Measurements from ENCODE around the gene ZBTB20. TPM values are rescaled to one million over a fixed set of nuclear protein-coding genes. Genes with fewer than 3 reads are reported as not detected.

ZBTB20 gene
- polyA plus RNA-seq, 3 donors, result 1.3 to 3.2 (median 2.0) TPM

DNA sequence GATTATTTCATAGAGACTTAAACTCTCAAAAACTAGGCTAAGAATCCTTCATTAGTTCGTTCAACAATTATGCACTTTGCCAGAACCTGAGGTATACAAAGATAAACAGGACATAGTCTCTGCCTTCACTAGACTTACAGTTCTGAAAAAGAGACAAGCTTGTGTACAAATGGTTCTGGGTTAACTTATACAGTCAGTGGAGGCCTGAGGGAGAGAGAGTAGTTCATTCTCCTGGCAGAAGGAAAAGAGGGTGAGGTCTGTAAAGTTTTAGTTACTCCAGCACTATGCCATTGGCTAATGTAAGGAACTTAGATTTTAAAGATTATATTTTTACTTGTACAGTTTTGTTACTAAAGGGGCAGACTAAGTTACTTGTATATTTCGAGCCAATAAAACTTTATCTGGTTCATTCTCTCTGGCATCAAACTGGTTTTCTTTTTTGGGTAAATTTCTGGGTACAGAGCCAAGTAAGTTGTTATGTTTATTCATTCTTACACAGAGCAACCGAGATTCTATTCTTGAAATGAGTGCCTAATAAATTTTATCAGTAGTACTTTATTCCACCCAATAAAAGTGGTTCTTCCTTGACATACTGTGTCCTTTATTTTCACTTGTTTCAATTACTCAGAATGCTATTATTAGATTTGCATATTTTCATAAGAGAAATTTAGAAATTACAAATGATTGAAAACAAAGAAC lies 574.6 kb downstream of the ZBTB20 start:
- H3K27me3 ChIP-seq (ENCODE audit: control insufficient read depth in 2 of 2, insufficient read depth in 2 of 2, low read length in 2 of 2), result no peaks in the 10 kb centered on the region
- H4K20me1 ChIP-seq (ENCODE audit: insufficient read depth, low read length), result no peaks in the 10 kb centered on the region
- no peak overlapping the region for H3K27ac ChIP-seq (ENCODE audit: low read depth in 1 of 2, low read length in 2 of 2)
- Mint-ChIP-seq H3K4me1 (no peaks in the 10 kb centered on the region), H3K27ac (no peak overlapping the region), H3K4me3 (no peak overlapping the region), H3K9me3 (peaks cover 0 to 3% (median 0%) of the 10 kb centered on the region in 7 donors), H3K27me3 (ENCODE audit: low read depth in 3 of 3) (no peaks in the 10 kb centered on the region), H3K36me3 (no peaks in the 10 kb centered on the region)
- no peak for DNase-seq
- H3K79me2 ChIP-seq (ENCODE audit: insufficient read depth, low read length), result no peaks in the 10 kb centered on the region
- WGBS (ENCODE audit: insufficient coverage), result no CpG with 5 or more reads among the region's 3 CpGs
- no peak overlapping the region for H3K4me3 ChIP-seq (replicated peaks in 1 of 3; ENCODE audit: low read depth in 2 of 3, low read length in 3 of 3)
- H3K9me3 ChIP-seq (replicated peaks in 1 of 2; ENCODE audit: control insufficient read depth in 1 of 2, insufficient read depth in 1 of 2, low read length in 2 of 2), result no peaks in the 10 kb centered on the region
- no peak overlapping the region for H3K9ac ChIP-seq (ENCODE audit: insufficient read depth, low read length, poor library complexity, severe bottlenecking)
- intact Hi-C loops (cut with micrococcal nuclease), result no loop called here
- H3K36me3 ChIP-seq (replicated peaks in 1 of 2; ENCODE audit: control insufficient read depth in 1 of 2, insufficient read depth in 2 of 2, low read length in 2 of 2), result no peaks in the 10 kb centered on the region
- H3K4me1 ChIP-seq (ENCODE audit: control insufficient read depth in 1 of 2, insufficient read depth in 2 of 2, low read length in 2 of 2), result no peaks in the 10 kb centered on the region
- TF ChIP-seq, protein P1, sequence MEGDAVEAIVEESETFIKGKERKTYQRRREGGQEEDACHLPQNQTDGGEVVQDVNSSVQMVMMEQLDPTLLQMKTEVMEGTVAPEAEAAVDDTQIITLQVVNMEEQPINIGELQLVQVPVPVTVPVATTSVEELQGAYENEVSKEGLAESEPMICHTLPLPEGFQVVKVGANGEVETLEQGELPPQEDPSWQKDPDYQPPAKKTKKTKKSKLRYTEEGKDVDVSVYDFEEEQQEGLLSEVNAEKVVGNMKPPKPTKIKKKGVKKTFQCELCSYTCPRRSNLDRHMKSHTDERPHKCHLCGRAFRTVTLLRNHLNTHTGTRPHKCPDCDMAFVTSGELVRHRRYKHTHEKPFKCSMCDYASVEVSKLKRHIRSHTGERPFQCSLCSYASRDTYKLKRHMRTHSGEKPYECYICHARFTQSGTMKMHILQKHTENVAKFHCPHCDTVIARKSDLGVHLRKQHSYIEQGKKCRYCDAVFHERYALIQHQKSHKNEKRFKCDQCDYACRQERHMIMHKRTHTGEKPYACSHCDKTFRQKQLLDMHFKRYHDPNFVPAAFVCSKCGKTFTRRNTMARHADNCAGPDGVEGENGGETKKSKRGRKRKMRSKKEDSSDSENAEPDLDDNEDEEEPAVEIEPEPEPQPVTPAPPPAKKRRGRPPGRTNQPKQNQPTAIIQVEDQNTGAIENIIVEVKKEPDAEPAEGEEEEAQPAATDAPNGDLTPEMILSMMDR (IDR thresholded peaks at IDR 0.05), result no peak
- H3K4me2 ChIP-seq (replicated peaks; ENCODE audit: extremely low read depth, low read length, poor library complexity, severe bottlenecking), result no peak overlapping the region
- H2AFZ ChIP-seq (ENCODE audit: insufficient read depth, low read depth, low read length, poor library complexity, severe bottlenecking), result no peak overlapping the region

DNA sequence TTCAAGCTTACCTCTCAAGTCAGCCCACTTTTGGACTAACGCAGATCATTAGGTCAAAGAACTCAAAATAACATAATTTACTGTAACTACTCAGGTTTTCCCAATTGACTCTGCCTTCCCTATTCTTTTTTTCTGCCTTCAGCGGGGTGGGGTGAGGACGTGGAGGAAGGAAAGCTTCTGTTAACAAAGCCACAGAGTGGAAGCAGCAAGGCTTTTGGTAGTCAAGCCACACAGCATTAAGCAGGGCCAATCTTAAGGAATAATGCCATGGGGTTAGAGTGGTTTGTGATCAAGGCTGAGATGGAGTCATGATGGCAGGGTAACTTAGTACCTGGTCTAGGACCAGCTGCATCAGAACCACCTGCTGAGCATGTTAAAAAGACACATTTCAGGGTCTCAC lies 575.7 kb downstream of the ZBTB20 start:
- H3K27ac Mint-ChIP-seq, result no peak overlapping the region

More for the DNA sequence above, 575.7 kb downstream of the ZBTB20 start:
- no peak overlapping the region for H3K27ac ChIP-seq (ENCODE audit: low read depth in 1 of 2, low read length in 2 of 2)
- H3K27me3 ChIP-seq (ENCODE audit: control insufficient read depth in 2 of 2, insufficient read depth in 2 of 2, low read length in 2 of 2), result no peaks in the 10 kb centered on the region
- 67% methylated on average over 1 of the region's 3 CpGs for WGBS (ENCODE audit: insufficient coverage)
- no peak overlapping the region for H3K4me3 Mint-ChIP-seq
- H3K9me3 ChIP-seq (replicated peaks in 1 of 2; ENCODE audit: control insufficient read depth in 1 of 2, insufficient read depth in 1 of 2, low read length in 2 of 2), result no peaks in the 10 kb centered on the region
- no peak overlapping the region for H2AFZ ChIP-seq (ENCODE audit: insufficient read depth, low read depth, low read length, poor library complexity, severe bottlenecking)
- no peaks in the 10 kb centered on the region for H4K20me1 ChIP-seq (ENCODE audit: insufficient read depth, low read length)
- no peaks in the 10 kb centered on the region for H3K27me3 Mint-ChIP-seq (ENCODE audit: low read depth in 3 of 3)
- no peaks in the 10 kb centered on the region for H3K4me1 Mint-ChIP-seq
- H3K4me3 ChIP-seq (replicated peaks in 1 of 3; ENCODE audit: low read depth in 2 of 3, low read length in 3 of 3), result no peak overlapping the region
- intact Hi-C loops (cut with micrococcal nuclease), result no loop called here
- no peak for DNase-seq
- H3K4me1 ChIP-seq (ENCODE audit: control insufficient read depth in 1 of 2, insufficient read depth in 2 of 2, low read length in 2 of 2), result no peaks in the 10 kb centered on the region
- H3K9ac ChIP-seq (ENCODE audit: insufficient read depth, low read length, poor library complexity, severe bottlenecking), result no peak overlapping the region
- no peaks in the 10 kb centered on the region for H3K36me3 ChIP-seq (replicated peaks in 1 of 2; ENCODE audit: control insufficient read depth in 1 of 2, insufficient read depth in 2 of 2, low read length in 2 of 2)
- no peaks in the 10 kb centered on the region for H3K36me3 Mint-ChIP-seq
- no peaks in the 10 kb centered on the region for H3K79me2 ChIP-seq (ENCODE audit: insufficient read depth, low read length)
- TF ChIP-seq, protein P1 (IDR thresholded peaks at IDR 0.05), result no peak
- peaks cover 0 to 3% (median 0%) of the 10 kb centered on the region in 7 donors for H3K9me3 Mint-ChIP-seq
- no peak overlapping the region for H3K4me2 ChIP-seq (replicated peaks; ENCODE audit: extremely low read depth, low read length, poor library complexity, severe bottlenecking)

Measured in CD14-positive monocyte (primary cell).